HK-2 (cell line): ENCODE measurements around the gene TAP1.
A peak's percentile ranks its signal among the peaks of the same experiment; 100 is the strongest.

Source experiments
- DNase-seq: peaks from one replicate; pipeline ENCODE4 v3.0.0-alpha.2; 2018; ENCODE audit not compliant: unreplicated experiment

The TAP1 gene

GRCh38 chr6:32860674-32861073 is 7.2 kb upstream of the TAP1 start:
- DNase-seq = no peak

- no peak for DNase-seq
Observed at GRCh38 chr6:32858194-32858593, 4.7 kb upstream of the TAP1 start.

GRCh38 chr6:32857156-32857891 is 3.8 kb upstream of the TAP1 start:
- no peak for DNase-seq

- DNase-seq = no peak
Observed at GRCh38 chr6:32855467-32856174, 2.1 kb upstream of the TAP1 start.

- DNase-seq = no peak
Observed at GRCh38 chr6:32854376-32855178, 1.1 kb upstream of the TAP1 start.

- peak; percentile 68 for DNase-seq
Observed at GRCh38 chr6:32852844-32853540, 512 bp downstream of the TAP1 start.

- no peak for DNase-seq
Observed at GRCh38 chr6:32852018-32852843, 1.3 kb downstream of the TAP1 start.

GRCh38 chr6:32851025-32851424 is 2.5 kb downstream of the TAP1 start:
- DNase-seq = no peak

GRCh38 chr6:32849126-32849525 is 4.4 kb downstream of the TAP1 start:
- DNase-seq = no peak

GRCh38 chr6:32847795-32848194 is 5.7 kb downstream of the TAP1 start:
- no peak for DNase-seq

GRCh38 chr6:32847004-32847403 is 6.5 kb downstream of the TAP1 start:
- no peak for DNase-seq

- no peak for DNase-seq
Observed at GRCh38 chr6:32845384-32845884, 8.1 kb downstream of the TAP1 start.

- DNase-seq = no peak
Observed at GRCh38 chr6:32844839-32845383, 8.6 kb downstream of the TAP1 start.

- peak; percentile 90 for DNase-seq
Observed at GRCh38 chr6:32843979-32844838, 9.3 kb downstream of the TAP1 start, which contains the start of gene PSMB8. TSS of gene PSMB8 (minus strand) at chr6:32844047. CDS start at chr6:32843996, 51 bp downstream.

- DNase-seq = peak; percentile 21
Observed at GRCh38 chr6:32843331-32843978, 10.0 kb downstream of the TAP1 start.

GRCh38 chr6:32842690-32843089 is 10.8 kb downstream of the TAP1 start:
- DNase-seq = no peak

GRCh38 chr6:32842021-32842650 is 11.4 kb downstream of the TAP1 start:
- DNase-seq = no peak

GRCh38 chr6:32840604-32841246 is 12.8 kb downstream of the TAP1 start:
- DNase-seq = no peak
